Stimulated activated CD4-positive, alpha-beta T cell treated with anti-CD3 and anti-CD28 coated beads, TNF-alpha, amount 100 ng/mL, for 4 hours (primary cell): ENCODE data around the gene DCST1.

ENCODE experiments used
- DNase-seq, 3 experiments: peaks; one replicate each; pipeline ENCODE4 v3.0.0-alpha.2; 2020; ENCODE audit warnings: low read depth in 3 of 3

Gene DCST1

GRCh38 chr1:155052439-155053395 is 19.1 kb downstream of the DCST1 start:
- no peak for DNase-seq

DNA sequence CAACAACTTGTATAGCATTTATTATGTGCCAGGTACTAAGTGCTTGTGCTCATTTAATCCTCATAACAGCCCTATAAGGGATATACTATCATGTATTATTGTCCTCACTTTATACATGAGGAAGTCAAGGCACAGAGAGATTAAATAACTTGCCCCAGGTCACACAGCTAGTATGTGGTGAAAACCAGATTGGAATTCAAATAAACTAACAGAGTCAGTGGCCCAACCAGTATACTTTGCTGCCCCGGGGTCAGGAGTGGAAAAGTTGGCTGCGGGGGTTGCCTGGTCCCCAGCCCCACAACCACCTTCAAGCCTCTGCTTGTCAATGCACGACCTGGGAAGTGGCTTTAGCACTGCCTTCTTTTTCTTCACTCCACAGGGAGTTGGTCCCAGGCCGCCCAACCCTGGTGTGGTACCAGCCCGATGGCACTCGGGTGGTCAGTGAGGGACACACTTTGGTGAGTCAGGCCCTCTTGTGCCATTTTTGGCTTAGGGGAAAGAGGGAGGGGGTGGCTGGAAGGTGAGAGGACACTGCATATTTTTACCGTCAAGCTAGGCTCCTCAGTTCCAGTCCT is 20.0 kb downstream of the DCST1 start:
- DNase-seq: no peak

DNA sequence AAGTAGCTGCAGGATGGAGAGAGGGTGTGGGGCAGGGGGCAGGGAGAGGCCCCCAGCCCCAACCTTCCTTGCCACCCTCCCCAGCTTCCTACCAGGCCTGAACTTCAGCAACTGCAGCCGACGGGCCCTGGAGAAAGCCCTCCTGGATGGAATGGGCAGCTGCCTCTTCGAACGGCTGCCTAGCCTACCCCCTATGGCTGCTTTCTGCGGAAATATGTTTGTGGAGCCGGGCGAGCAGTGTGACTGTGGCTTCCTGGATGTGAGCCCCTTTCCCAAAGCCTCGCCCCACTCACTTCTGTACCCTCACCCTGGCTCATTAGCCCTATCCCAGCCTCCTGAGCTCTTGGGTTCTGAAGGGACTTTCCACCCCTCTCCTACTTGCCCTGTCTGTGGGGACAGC is 23.5 kb downstream of the DCST1 start:
- no peak for DNase-seq

- DNase-seq: no peak
These were observed 24.2 kb downstream of the DCST1 start for GRCh38 chr1:155057788-155058211.

- DNase-seq: no peak
These were observed 27.1 kb downstream of the DCST1 start for GRCh38 chr1:155060736-155061135.

DNA sequence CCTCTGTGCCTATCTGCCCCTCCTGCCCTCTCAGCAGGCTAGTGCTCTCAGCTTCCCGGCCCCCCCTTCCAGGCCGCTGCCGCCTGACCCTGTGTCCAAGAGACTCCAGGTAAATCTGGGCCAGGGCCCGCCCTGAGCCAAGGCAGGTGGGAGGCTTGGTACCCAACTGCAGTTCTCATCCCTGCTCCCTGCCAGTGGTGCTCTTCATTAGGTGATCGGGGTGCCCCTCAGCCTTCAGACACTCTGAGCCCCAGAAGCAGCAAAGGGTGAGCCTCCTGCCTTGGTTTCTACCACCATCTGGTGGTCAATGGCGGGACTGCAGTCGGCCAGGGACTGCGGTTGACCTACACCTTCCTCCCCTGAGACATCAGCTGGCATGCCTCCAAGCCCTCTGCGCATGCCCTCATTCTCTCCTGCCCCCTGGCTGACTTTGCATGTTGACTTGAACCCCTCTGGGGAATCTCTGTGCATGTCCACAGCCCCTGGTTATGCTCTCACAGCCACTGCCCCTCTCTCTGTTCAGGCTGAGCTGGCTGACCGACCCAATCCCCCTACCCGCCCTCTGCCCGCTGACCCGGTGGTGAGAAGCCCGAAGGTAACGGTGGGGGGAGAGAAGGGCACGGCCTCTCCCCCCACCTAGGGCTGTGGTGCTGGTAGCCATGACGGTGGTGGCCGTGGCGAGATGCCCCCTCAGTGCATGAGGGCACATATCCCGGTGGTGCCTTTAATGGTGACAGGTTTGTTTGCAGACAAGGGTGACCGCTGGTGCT is 27.9 kb downstream of the DCST1 start:
- peak; percentile 87 to 96 (median 91) for DNase-seq

- DNase-seq: no peak
These were observed 28.6 kb downstream of the DCST1 start for GRCh38 chr1:155062151-155062686.

DNA sequence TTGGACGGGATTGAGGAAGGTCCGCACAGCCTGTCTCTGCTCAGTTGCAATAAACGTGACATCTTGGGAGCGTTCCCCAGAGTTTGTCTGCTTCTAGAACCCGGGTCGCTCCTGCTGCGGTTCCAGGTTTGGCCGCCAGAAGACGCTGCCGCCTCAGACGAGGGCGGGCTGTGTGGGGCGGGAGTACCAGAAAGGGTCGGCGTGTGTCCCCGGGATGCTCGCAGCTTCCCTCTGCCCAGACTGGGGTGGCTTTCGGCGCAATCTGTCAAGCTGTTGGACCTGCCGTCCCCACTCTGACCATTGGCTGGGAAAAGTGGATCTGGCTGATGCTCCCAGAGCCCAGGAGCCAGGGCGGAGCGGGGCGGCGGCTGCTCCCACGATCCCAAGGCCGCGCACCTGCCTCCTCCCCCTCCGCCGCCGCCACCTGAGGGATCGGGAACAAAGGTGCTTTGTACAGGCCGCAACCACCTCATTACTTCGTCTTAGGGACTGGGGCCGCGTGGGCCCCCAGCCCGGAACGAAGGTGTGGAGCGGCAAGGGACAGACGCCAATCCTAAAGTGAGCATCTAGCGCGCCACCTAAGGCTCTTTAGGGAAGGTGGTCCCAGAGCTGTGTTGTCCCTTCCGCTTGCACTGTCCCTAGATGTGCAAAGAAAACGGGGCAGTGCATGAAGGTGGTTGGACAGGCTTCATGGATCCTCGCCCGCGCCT is 29.2 kb downstream of the DCST1 start:
- peak in 2 of 3 experiments; percentile 56 to 67 for DNase-seq

DNA sequence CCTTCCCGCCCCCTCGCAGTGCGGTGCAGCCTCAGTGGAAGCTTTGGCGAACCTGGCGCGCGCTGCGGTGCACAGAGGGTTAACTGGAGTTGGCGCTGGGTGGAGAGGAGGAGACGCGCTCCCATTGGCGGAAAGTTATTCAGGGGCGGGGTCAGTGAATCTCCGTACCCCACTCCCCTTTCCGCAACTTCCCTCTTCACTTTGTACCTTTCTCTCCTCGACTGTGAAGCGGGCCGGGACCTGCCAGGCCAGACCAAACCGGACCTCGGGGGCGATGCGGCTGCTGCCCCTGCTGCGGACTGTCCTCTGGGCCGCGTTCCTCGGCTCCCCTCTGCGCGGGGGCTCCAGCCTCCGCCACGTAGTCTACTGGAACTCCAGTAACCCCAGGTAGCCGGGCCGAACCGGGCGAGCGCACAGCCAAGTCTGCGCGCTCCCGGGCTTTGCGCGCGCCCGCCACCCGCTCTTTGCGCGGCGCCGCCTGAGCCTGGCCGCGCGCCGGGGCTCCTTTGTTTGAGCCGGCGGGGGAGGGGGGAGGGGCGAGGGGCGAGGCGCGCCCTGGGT is 30.0 kb downstream of the DCST1 start, which contains the start of gene EFNA4:
EFNA4 (plus strand) TSS at position 191 of the 561 bp plus-strand sequence; CDS start at position 275, 84 bp downstream.
- DNase-seq: peak; percentile 58 to 73 (median 69)

- DNase-seq: no peak
These were observed 30.6 kb downstream of the DCST1 start for GRCh38 chr1:155064111-155064831.

- no peak for DNase-seq
These were observed 31.3 kb downstream of the DCST1 start for GRCh38 chr1:155064832-155065429.

- DNase-seq: no peak
These were observed 33.2 kb downstream of the DCST1 start for GRCh38 chr1:155066777-155067176.

DNA sequence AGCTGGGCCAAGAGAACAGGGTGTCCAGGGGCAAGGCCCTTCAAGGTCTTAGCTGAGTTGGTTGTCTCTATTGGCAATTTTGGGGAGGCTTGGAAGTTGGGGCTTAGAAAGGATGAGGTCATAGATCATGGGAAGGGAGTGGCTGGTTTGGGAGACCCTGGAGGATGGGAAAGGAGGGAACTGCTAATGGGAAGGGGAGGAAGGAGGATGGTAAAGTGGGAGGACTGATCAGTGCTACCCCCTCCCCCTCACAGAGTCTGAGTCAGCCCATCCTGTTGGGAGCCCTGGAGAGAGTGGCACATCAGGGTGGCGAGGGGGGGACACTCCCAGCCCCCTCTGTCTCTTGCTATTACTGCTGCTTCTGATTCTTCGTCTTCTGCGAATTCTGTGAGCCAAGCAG is 35.0 kb downstream of the DCST1 start:
- DNase-seq: no peak

GRCh38 chr1:155069551-155070157 is 36.0 kb downstream of the DCST1 start:
- DNase-seq: no peak

- DNase-seq: no peak
These were observed 36.6 kb downstream of the DCST1 start for GRCh38 chr1:155070158-155070621.

GRCh38 chr1:155070721-155071569 is 37.3 kb downstream of the DCST1 start:
- peak in 1 of 3 experiments; percentile 52 for DNase-seq

GRCh38 chr1:155071701-155072100 is 38.1 kb downstream of the DCST1 start:
- DNase-seq: no peak
